HepG2 (cell line): ENCODE measurements around the gene LIME1. TPM values are rescaled to one million over a fixed set of nuclear protein-coding genes. Genes with fewer than 3 reads are reported as not detected.

Experiments
- FOXC1 ChIP-seq: sonication (generic); formaldehyde crosslinking; IDR thresholded peaks from 2 replicates; pipeline ENCODE4 v1.8.0; 2022; ENCODE audit warnings: mild to moderate bottlenecking, missing genetic modification reagents, borderline replicate concordance
- FOXJ3 ChIP-seq: sonication (generic); formaldehyde crosslinking; IDR thresholded peaks from 2 replicates; pipeline ENCODE4 v1.4.0; 2020; ENCODE audit warnings: missing genetic modification reagents, mild to moderate bottlenecking, borderline replicate concordance
- FOXP4 ChIP-seq: sonication (generic); formaldehyde crosslinking; IDR thresholded peaks from 2 replicates; pipeline ENCODE4 v1.4.0; 2020; ENCODE audit warnings: missing genetic modification reagents
- HCFC1 ChIP-seq: fragments of 150-350 bp; IDR thresholded peaks from 2 replicates; pipeline ENCODE4 v1.6.1; 2014; ENCODE audit warnings: low read depth, low read length
- HIC2 ChIP-seq: sonication (generic); formaldehyde crosslinking; IDR thresholded peaks from 2 replicates; pipeline ENCODE4 v1.9.0; 2022; ENCODE audit warnings: low read depth, missing genetic modification reagents
- IRF2 ChIP-seq: IDR thresholded peaks from 2 replicates; pipeline ENCODE4 v1.6.1; 2018; ENCODE audit warnings: missing genetic modification reagents, missing compliant biosample characterization
- KLF9 ChIP-seq: IDR thresholded peaks from 2 replicates; pipeline ENCODE4 v1.6.1; 2016; ENCODE audit warnings: low read depth
- MIER2 ChIP-seq: IDR thresholded peaks from 2 replicates; pipeline ENCODE4 v1.6.1; 2016; ENCODE audit warnings: missing biosample characterization, missing genetic modification reagents
- MYC ChIP-seq: sonication (generic); formaldehyde crosslinking; IDR thresholded peaks from 2 replicates; pipeline ENCODE4 v1.9.0; 2021; ENCODE audit warnings: missing genetic modification reagents, borderline replicate concordance
- SMARCC2 ChIP-seq: fragments of 450-650 bp; IDR thresholded peaks from 2 replicates; pipeline ENCODE4 v1.6.1; 2017; ENCODE audit warnings: antibody characterized with exemption, mild to moderate bottlenecking
- STAT5B ChIP-seq: sonication (generic); formaldehyde crosslinking; IDR thresholded peaks from 2 replicates; pipeline ENCODE4 v1.4.0; 2020; ENCODE audit warnings: missing genetic modification reagents
- SYNCRIP ChIP-seq: fragments of 200-400 bp; formaldehyde crosslinking; IDR thresholded peaks from 2 replicates; pipeline ENCODE4 v1.6.1; 2018; ENCODE audit warnings: mild to moderate bottlenecking, low read depth, low read length; ENCODE audit not compliant: insufficient read depth
- TAF15 ChIP-seq: fragments of 200-400 bp; formaldehyde crosslinking; IDR thresholded peaks from one replicate; pipeline ENCODE4 v1.6.1; 2018; ENCODE audit warnings: mild to moderate bottlenecking, low read depth, low read length; ENCODE audit not compliant: poor library complexity, severe bottlenecking
- TERF1 ChIP-seq: sonication (generic); formaldehyde crosslinking; IDR thresholded peaks from 2 replicates; pipeline ENCODE4 v1.8.0; 2022; ENCODE audit warnings: mild to moderate bottlenecking, missing genetic modification reagents, moderate library complexity
- YEATS4 ChIP-seq: sonication (generic); formaldehyde crosslinking; IDR thresholded peaks from 2 replicates; pipeline ENCODE4 v1.4.0; 2020; ENCODE audit warnings: missing genetic modification reagents, borderline replicate concordance
- ZBTB14 ChIP-seq: sonication (generic); formaldehyde crosslinking; IDR thresholded peaks from 2 replicates; pipeline ENCODE4 v1.4.0; 2020; ENCODE audit warnings: missing genetic modification reagents
- ZBTB49 ChIP-seq: sonication (generic); formaldehyde crosslinking; IDR thresholded peaks from 2 replicates; pipeline ENCODE4 v1.4.0; 2020; ENCODE audit warnings: missing genetic modification reagents, borderline replicate concordance
- ZBTB7A ChIP-seq: sonication (generic); formaldehyde crosslinking; IDR thresholded peaks from 2 replicates; pipeline ENCODE4 v1.8.0; 2022; ENCODE audit warnings: mild to moderate bottlenecking, missing genetic modification reagents
- ZNF589 ChIP-seq: sonication (generic); formaldehyde crosslinking; conservative IDR thresholded peaks from 2 replicates; pipeline ENCODE4 v1.8.0; 2022; ENCODE audit warnings: mild to moderate bottlenecking, moderate library complexity, missing genetic modification reagents
- polyA plus RNA-seq, 8 experiments: library from polyadenylated mRNA; depleted of rRNA in 3 of 8; stranded (reverse) in 7 of 8; unstranded in 1 of 8; fragments of >200 nt; fragmentation: Illumina TruSeq in 4 of 8; extraction: Trizol in 4 of 8; gene quantifications; 2 replicates each; pipeline versions ENCODE4 v1.2.1 to v1.2.3, GENCODE V29; 2011 to 2016; ENCODE audit warnings: low read depth in 4 of 8, missing spikeins in 1 of 8, mixed read lengths in 1 of 8; ENCODE audit not compliant: insufficient read depth in 1 of 8
- total RNA-seq, 5 experiments: library from RNA; depleted of rRNA; stranded (reverse); fragments of >200 nt; fragmentation: Illumina TruSeq; extraction: Trizol; gene quantifications; 2 replicates each; pipeline ENCODE4 v1.2.3, GENCODE V29; 2016; ENCODE audit warnings: low read depth in 1 of 5

LIME1 gene
- total and polyA plus RNA-seq, 2 of the 13 experiments (the other 11 are each of a cell fraction or from before 2014, with no cell fraction given) = 13.0 to 61.5 TPM

- TF ChIP-seq TERF1 (no peak), STAT5B (CRISPR knock-in tag) (no peak), ZBTB14 (CRISPR knock-in tag) (no peak), TAF15 (no peak), KLF9 (CRISPR knock-in tag) (no peak), IRF2 (CRISPR knock-in tag) (no peak), ZBTB7A (CRISPR knock-in tag) (peak; percentile 56), FOXC1 (CRISPR knock-in tag) (peak; percentile 63; the same call in 1 of the 2 replicates), FOXJ3 (no peak), HCFC1 (no peak), ZBTB49 (no peak), MYC (no peak), SMARCC2 (no peak), FOXP4 (CRISPR knock-in tag) (no peak), MIER2 (no peak), YEATS4 (CRISPR knock-in tag) (no peak), SYNCRIP (no peak), ZNF589 (CRISPR knock-in tag) (no peak), HIC2 (CRISPR knock-in tag) (peak; percentile 25)
Measured at GRCh38 chr20:63748070-63748933, 11.8 kb downstream of the LIME1 start (continued).
